ENCODE results near the gene PTPN14. TPM values are rescaled to one million over a fixed set of nuclear protein-coding genes. Genes with fewer than 3 reads are reported as not detected.
"Not testable (repeated sequence)": the region's sequence is repeated elsewhere in the genome, so short reads cannot be mapped to it uniquely, and the experiment has no call there.

Gene PTPN14
- total RNA-seq, 1 donor, result 104 TPM

DNA sequence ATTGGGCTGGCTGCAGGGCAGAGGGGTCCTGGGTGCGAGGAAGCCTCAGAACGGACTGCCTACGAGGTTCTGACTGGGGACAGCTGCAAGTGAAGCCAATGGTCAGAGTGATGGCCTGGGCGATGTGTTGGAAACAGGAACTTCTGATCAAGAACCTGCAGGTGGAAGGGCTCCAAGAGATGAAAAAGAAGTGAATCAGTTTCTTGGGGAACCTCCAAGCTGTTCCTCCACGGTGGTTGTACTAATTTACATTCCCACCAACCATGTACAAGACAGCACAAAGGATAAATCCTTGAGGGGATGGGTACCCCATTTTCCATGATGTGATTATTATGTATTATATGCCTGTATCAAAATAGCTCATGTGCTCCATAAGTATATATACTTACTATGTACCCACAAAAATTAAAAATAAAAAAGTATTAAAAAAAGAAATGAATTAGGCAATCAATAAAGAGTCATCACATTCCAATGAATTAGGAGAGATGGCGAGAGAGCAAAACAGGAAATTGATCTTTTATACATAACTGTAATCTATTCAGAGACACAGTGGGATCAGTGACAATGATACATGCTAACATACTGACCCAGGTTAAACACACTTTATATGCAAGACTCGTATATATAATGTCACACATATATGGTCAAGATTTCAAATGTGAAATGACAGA lies 58.1 kb downstream of the PTPN14 start:
- no peak for TF ChIP-seq CTCF (IDR thresholded peaks at IDR 0.05; ENCODE audit: insufficient read depth, low read depth, low read length)
- no peak overlapping the region for H3K4me3 ChIP-seq (ENCODE audit: low read depth, low read length)
- DNase-seq (ENCODE audit: low read depth), result no peak

DNA sequence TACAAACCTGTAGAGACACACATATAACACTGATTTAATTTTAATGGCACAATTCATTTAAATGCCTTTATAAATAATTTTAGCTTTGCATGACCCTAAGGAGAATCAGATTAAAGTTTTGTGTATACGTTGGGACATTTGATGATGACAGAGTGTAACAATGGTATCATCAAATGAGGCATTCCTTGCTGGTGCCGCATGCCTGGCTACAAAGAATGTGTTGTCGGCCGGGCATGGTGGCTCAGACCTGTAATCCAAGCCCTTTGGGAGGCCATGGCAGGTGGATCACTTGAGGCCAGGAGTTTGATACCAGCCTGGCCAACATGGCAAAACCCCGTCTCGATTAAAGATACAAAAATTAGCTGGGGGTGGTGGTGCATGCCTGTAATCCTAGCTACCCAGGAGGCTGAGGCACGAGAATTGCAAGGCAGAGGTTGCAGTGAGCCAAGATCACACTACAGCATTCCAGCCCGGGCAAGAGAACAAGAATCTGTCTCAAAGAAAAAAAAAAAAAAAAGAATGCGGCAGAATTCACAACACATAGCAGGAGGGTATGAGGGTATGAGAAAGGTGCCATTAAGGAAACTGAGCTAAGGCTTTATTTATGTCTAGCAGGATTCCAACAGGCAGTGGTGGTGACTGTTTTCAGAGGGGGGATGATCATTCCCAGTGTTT lies 58.9 kb downstream of the PTPN14 start:
- no peak for TF ChIP-seq CTCF (IDR thresholded peaks at IDR 0.05; ENCODE audit: insufficient read depth, low read depth, low read length)
- no peak overlapping the region for H3K4me3 ChIP-seq (ENCODE audit: low read depth, low read length)
- peak; percentile 22 for DNase-seq (ENCODE audit: low read depth)

DNA sequence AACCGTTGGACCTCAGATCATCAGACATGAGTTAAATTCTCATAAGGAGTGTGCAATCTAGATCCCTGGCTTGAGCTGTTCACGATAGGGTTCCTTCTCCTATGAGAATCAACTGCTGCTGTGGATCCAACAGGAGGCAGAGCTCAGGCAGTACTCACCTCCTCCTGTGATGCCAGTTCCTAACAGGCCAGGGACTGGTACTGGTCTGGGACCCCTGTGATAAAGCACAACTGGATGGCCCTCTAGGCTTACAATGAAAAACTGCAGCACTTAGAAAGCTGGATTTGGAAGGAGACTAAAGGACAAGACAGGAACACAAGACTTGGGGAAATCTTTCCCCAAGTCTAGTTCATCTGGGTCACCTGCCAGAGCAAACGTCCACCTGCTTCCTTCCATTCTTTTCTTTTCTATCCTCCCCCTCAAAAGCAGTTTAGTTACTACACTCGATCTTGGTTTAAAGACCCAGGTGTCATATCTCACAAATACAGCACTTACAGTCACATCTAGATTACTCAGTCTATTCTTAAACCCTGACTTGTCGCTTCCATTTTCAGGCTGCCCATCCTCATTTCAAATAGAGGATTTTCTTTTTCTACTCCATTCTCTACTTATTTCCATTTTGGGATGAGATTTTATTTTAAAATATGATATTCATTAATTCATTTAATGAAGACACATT lies 59.8 kb downstream of the PTPN14 start:
- TF ChIP-seq CTCF (IDR thresholded peaks at IDR 0.05; ENCODE audit: insufficient read depth, low read depth, low read length), result no peak
- no peak for DNase-seq (ENCODE audit: low read depth)
- H3K4me3 ChIP-seq (ENCODE audit: low read depth, low read length), result no peak overlapping the region

- TF ChIP-seq CTCF (IDR thresholded peaks at IDR 0.05; ENCODE audit: insufficient read depth, low read depth, low read length), result no peak
- DNase-seq (ENCODE audit: low read depth), result no peak
Measured at GRCh38 chr1:214485151-214485550, 66.3 kb downstream of the PTPN14 start.

GRCh38 chr1:214483180-214483579 lies 68.2 kb downstream of the PTPN14 start:
- not testable (repeated sequence) for H3K4me3 ChIP-seq (ENCODE audit: low read depth, low read length); DNase-seq (ENCODE audit: low read depth)

More at GRCh38 chr1:214485151-214485550, 66.3 kb downstream of the PTPN14 start:
- no peak overlapping the region for H3K4me3 ChIP-seq (ENCODE audit: low read depth, low read length)

DNA sequence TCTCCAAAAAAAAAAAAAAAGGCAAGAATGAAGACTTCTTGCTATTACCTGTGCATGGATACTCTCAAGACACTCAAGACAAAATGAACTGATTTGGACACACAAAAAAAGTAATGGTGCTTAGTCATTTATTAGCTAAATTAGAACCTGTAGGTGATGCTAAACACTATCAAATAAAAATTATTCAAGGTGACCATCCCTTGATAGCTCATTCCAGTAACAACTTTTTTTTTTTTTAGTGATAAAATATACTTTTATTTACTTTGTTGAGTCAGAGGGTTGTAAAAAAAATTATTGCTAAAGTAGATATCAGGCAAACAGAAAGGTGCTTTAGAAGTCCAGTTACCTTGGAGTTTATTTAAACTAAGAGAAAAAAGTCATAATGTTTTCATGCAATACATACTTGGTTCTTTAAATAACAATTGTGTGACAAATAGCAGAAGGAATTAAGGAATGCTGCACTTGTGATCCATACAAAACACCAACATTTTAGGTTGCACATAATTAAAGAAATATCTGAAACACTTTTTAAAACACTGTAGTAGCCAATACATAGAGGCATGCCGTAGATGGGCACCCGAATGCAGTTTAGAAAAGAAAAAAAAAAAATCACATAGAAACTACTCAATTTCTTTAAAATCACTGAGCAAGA lies 69.3 kb downstream of the PTPN14 start:
- DNase-seq (ENCODE audit: low read depth); H3K4me3 ChIP-seq (ENCODE audit: low read depth, low read length): not testable (repeated sequence)

DNA sequence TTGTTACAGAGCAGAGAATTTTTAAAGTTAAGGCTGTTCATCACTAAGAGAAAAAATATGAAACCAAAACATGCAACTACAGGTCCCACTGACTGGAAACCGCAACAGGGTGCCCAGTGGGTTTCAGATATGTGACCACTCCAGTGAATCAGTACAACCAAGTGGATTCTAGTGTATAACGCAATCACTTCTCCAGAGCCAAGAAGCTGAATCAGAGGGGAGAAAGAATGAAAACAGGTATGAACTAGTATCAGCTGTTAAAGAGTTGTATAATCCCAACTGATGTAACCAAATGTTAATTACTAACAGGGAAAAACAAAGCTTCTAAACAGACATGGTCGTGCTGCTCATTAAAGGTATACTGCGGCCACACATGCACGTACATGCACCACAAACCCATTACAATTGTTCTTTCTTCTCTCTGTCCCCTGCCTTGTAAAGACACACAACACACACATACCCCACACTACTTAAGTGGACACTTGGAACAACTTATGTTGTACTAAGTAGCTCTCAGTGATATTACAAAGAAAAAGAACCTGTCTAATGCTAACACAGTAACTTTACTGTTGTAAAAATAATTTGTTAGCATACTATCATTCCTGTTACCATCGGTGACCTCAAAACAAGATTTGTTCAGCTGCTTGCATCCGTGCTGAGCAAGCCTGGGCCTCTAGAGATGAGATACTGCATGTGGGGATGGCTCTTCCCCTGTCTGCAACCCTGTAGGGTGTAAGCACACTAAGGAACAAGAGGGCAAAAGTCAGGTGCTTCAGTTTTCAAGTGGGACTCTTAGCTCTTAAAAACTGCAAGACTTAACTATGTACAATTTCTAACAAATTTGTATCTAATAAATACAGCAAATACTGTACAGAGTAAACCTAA lies 74.2 kb downstream of the PTPN14 start:
- no peak overlapping the region for H3K4me3 ChIP-seq (ENCODE audit: low read depth, low read length)
- peak; percentile 90 for DNase-seq (ENCODE audit: low read depth)
- TF ChIP-seq CTCF (IDR thresholded peaks at IDR 0.05; ENCODE audit: insufficient read depth, low read depth, low read length), result no peak
